ENCODE data around the gene BTF3. TPM values are rescaled to one million over a fixed set of nuclear protein-coding genes. Genes with fewer than 3 reads are reported as not detected.

BTF3 gene
- total RNA-seq, 1 donor from 2014 or later: 508 TPM

DNA sequence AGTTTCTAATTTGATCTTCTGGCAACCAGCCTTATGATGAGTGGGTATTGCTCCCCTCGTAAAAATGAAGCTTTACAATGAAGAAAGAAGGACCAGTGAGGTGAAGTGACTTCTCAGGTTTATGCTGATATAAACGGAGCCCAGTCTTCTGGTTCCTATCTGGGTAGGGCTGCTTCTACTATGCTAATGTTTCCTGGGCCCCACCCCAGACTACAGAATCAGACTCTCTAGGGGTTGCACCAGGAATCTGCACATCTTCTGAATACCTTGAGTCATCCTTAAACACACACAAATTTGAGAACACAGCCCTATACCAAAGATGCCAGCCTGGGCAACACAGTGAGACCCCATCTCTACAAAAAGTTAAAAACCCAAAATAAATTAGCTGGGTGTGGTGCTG lies 16.2 kb downstream of the BTF3 start:
- DNase-seq (ENCODE audit: low spot score): no peak
- intact Hi-C loops (cut with DNase I): no loop called here
- ATAC-seq: no peak

GRCh38 chr5:73515232-73515631 lies 17.0 kb downstream of the BTF3 start:
- intact Hi-C loops (cut with DNase I): no loop called here
- DNase-seq (ENCODE audit: low spot score): no peak
- no peak for ATAC-seq

DNA sequence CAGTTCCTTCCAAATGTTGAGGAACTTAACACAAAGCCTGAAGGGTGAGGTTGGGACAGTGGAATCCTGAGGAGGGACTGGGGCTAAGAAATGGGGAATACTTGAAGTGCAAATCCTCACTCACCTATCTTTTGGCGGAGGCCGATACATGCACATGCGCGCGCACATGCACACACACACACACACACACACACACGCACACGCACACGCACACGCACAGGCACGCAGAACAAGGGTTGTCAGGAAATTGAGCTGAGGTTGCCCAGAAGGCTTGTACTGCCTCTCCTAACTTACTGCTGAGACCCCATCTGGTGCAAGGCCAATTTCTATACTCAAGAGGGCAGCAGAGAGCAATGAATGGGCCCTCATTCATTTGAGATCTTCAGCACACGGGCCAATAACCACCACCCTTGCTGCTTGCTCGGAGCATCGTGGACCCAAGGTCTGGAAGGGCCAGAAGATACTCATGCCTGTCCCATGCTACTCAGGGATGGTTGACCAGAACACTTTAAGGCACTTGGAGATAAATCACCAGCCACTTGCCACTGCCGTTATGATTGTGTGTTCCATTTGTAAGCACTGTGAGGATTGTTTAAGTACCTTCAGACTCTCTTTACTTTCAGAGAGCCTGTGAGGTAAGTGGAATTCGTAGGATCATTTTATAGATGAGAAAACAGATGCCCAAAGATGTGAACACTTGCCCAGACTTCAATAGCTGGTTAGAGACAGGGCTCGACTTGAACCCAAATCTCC lies 21.5 kb downstream of the BTF3 start:
- intact Hi-C loops (cut with DNase I): no loop called here
- ATAC-seq (peak; percentile 90), DNase-seq (ENCODE audit: low spot score) (peak; percentile 70)

GRCh38 chr5:73522989-73523388 lies 24.7 kb downstream of the BTF3 start:
- DNase-seq (ENCODE audit: low spot score) (no peak), ATAC-seq (no peak)
- intact Hi-C loops (cut with DNase I): no loop called here

DNA sequence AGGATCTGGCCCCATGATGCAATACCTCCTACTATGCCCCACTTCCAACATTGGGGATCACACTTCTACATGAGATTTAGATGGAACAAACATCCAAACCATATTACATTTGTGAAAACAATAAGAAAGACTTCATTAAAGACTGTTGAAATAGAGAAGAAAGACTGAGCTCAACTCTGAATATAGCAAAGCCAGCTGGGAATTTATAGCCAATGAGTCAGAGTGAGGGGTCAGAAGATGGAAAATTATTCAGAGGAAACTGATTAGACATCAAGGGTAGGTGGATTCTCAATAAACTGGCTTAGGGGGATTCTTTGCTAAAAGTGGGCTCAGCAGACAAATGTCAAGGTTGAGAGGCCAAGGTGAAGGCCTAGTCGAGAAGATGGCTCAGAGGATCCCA lies 25.6 kb downstream of the BTF3 start:
- ATAC-seq (no peak), DNase-seq (ENCODE audit: low spot score) (no peak)
- intact Hi-C loops (cut with DNase I): no loop called here

- DNase-seq (ENCODE audit: low spot score): no peak
- intact Hi-C loops (cut with DNase I): no loop called here
- no peak for ATAC-seq
Observed at GRCh38 chr5:73525606-73526203, 27.5 kb downstream of the BTF3 start.

GRCh38 chr5:73528248-73528647 lies 30.0 kb downstream of the BTF3 start:
- no peak for ATAC-seq
- intact Hi-C loops (cut with DNase I): no loop called here
- DNase-seq (ENCODE audit: low spot score): no peak

- intact Hi-C loops (cut with DNase I): no loop called here
- ATAC-seq (no peak), DNase-seq (ENCODE audit: low spot score) (no peak)
Observed at GRCh38 chr5:73529081-73529480, 30.8 kb downstream of the BTF3 start.

GRCh38 chr5:73531356-73531755 lies 33.1 kb downstream of the BTF3 start:
- ATAC-seq (no peak), DNase-seq (ENCODE audit: low spot score) (no peak)
- intact Hi-C loops (cut with DNase I): no loop called here

- ATAC-seq (no peak), DNase-seq (ENCODE audit: low spot score) (no peak)
- intact Hi-C loops (cut with DNase I): no loop called here
Observed at GRCh38 chr5:73532195-73532594, 34.0 kb downstream of the BTF3 start.

DNA sequence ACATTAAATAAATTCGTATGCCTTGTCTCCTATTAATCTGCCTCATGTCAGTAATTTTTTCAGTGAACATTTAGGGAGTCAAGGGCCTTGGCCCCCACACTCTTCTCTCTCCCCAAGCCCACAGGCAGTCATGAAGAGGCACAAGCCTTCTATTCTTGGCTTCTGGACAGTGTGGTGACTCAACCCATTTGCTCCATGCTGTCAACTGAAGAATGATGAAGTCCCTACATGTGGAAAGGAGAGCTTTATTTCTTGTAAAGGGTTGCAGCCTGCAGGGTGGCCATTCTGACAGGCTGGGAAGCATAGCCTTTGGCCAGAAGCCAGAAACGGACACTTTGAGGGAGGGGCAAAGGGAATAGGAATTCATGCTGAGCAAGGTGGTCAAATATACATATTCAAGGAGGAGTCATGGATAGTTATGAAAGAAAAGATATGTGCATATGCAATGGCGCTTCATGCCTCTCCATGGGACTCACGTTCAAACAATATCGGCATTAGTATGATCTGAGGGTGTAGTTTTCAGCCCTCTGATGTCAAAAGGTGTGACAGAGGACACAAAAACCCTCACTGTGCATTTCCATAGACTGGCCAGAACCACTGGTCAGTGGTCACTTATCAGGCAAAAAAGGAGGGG lies 35.9 kb downstream of the BTF3 start:
- ATAC-seq (no peak), DNase-seq (ENCODE audit: low spot score) (no peak)
- intact Hi-C loops (cut with DNase I): no loop called here

- ATAC-seq: no peak
- intact Hi-C loops (cut with DNase I): no loop called here
- DNase-seq (ENCODE audit: low spot score): no peak
Observed at GRCh38 chr5:73534971-73535370, 36.7 kb downstream of the BTF3 start.

DNA sequence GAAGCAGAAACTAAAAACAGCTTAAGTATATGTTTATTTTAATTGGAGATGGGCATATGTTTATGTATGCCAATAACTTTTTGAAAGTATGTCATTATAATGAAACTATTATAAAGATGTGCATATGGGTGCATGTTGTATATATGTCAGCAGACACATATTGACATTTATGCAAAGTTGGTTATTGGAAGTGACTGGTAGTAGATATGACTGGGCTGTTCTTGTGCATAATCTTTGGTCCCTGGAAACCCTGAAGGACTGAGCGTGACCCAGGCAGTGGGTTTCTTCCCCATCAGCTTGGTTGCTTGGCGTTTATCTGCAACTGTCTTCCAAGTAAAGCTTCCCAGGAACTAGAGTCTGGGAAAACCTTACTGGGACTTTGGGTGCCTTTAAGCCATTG lies 41.5 kb downstream of the BTF3 start:
- intact Hi-C loops (cut with DNase I): no loop called here
- ATAC-seq (no peak), DNase-seq (ENCODE audit: low spot score) (no peak)

DNA sequence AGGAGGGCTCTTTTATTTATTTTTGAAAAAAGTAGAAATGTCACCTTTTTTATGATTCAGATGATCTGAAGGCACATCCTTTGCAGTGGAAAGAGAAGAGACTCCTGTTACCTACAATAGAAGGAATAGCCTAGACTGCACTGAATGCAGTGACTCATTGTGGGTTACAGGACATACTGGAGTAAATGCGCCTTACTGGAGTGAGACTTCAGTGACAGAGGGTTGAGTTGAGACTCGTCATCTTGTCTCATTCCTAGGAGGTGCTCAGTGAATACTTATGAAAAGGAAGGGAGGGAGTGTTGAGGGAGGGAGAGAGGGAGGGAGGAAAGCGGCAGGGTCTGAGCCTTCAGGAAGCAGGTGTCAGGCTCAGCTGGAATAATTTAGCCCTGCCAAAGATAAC lies 42.0 kb downstream of the BTF3 start:
- no peak for DNase-seq (ENCODE audit: low spot score)
- intact Hi-C loops (cut with DNase I): no loop called here
- ATAC-seq: no peak

- intact Hi-C loops (cut with DNase I): no loop called here
- ATAC-seq (no peak), DNase-seq (ENCODE audit: low spot score) (no peak)
Observed at GRCh38 chr5:73542020-73542419, 43.8 kb downstream of the BTF3 start.

DNA sequence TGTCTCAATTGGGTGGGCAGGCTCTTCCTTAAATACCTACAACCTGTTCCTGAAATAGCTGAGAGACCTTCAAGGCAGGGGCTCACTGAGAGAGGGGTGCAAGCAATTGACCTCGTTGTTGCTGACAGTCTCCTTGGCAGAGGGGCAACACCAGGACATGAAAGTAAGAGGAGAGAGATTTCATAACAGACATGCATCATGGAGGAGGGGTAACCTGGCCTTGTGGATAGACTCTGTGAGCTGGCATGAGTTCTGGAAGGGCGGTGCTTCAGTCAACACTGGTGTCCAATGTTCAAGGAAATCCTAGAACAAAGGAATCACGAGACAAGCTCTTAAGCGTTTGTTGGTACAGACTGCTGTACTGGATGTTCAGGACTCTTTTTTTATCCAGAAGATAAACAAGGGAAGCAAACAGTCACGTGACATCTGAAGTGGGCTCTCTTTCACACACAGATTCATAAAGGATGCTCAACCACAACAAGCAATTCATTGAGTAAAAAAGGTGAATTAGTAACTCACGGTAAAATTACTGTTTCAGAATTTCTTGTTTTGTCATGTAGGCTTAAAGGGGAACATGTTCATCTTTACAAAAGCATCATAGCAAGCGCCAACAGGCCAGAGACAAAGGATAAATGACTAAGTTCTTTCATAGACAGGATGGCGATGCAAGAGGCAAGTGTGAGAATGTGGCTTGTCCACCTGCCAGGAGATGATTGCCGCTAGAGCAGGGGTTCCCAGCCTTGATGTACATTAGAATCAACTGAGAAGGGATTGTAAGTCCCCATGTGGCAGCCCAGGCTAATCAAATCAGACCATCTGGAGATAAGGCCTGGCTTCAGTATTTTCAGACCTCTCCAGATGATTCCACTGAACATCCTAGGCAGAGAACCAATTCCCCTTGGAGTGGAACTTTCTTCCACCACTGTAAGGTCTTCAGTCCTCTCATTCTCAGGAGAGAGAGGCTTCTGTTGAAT lies 46.5 kb downstream of the BTF3 start:
- ATAC-seq: no peak
- intact Hi-C loops (cut with DNase I): no loop called here
- DNase-seq (ENCODE audit: low spot score): no peak

GRCh38 chr5:73545403-73545779 lies 47.1 kb downstream of the BTF3 start:
- DNase-seq (ENCODE audit: low spot score) (no peak), ATAC-seq (no peak)
- intact Hi-C loops (cut with DNase I): no loop called here

GRCh38 chr5:73550016-73550415 lies 51.8 kb downstream of the BTF3 start:
- no peak for ATAC-seq
- DNase-seq (ENCODE audit: low spot score): no peak
- intact Hi-C loops (cut with DNase I): no loop called here

GRCh38 chr5:73552642-73553041 lies 54.4 kb downstream of the BTF3 start:
- no peak for DNase-seq (ENCODE audit: low spot score)
- ATAC-seq: no peak
- intact Hi-C loops (cut with DNase I): no loop called here

Data from sciatic nerve (tissue), 2 donors.